K562 (cell line): ENCODE data around the gene TTBK2. TPM values are rescaled to one million over a fixed set of nuclear protein-coding genes. Genes with fewer than 3 reads are reported as not detected.
A peak's percentile ranks its signal among the peaks of the same experiment; 100 is the strongest.

Experiments used
- ATAC-seq: fragments of 200-7000 bp; cut with Tn5 transposase; 3 replicates; pipeline ENCODE4 v1.9.1; 2020; ENCODE audit warnings: moderate library complexity
- BruUV-seq: library from RNA; stranded (reverse); fragments of 400-500 nt; replicated peaks from 2 replicates; lab custom pipeline; 2021; lab: Mats Ljungman, UMichigan
- CTCF ChIA-PET: fragments of 300-600 bp; formaldehyde crosslinking; extraction: SDS; loops from one replicate; lab custom pipeline; 2021; ENCODE audit warnings: low intra/inter-chr PET ratio; lab: Yijun Ruan, JAX
- POLR2A ChIA-PET: fragments of 300-600, 350-650 bp; sonication (Branson Sonifier 250); formaldehyde crosslinking; extraction: SDS; loops from one replicate; lab custom pipeline; 2021; ENCODE audit warnings: antibody characterized with exemption, inconsistent platforms; lab: Yijun Ruan, JAX
- DNase-seq, 4 experiments: peaks; one replicate each; pipeline versions ENCODE4 v3.0.0 to v3.0.0-alpha.2; 2011 to 2018; ENCODE audit warnings: low spot score in 3 of 4, mixed read lengths in 3 of 4; ENCODE audit errors: extremely low read depth in 1 of 4
- FAIRE-seq: peaks from 2 replicates; lab custom pipeline; 2011; peaks lifted over from hg19 to GRCh38; lab: Jason Lieb, UNC
- H2AFZ ChIP-seq: 2 replicates; pipeline ENCODE4 v1.6.0; 2011; ENCODE audit warnings: low read depth, low read length, control low read depth, inconsistent platforms
- H3K27ac ChIP-seq: fragments of 200-600 bp; 3 replicates; pipeline ENCODE4 v1.8.0; 2011; ENCODE audit warnings: low read depth, mild to moderate bottlenecking, control low read depth, inconsistent platforms, low read length, moderate library complexity, mixed read lengths; ENCODE audit errors: extremely low read depth
- H3K27me3 ChIP-seq, 2 experiments: fragments of 300-600 bp in 1 of 2; 2 replicates in 1 of 2; 3 replicates in 1 of 2; pipeline versions ENCODE4 v1.6.0 to v1.8.0; 2011; ENCODE audit warnings: inconsistent platforms in 2 of 2, low read length in 2 of 2, mild to moderate bottlenecking in 1 of 2, mixed read lengths in 1 of 2, moderate library complexity in 1 of 2; ENCODE audit not compliant: control insufficient read depth in 2 of 2, insufficient read depth in 2 of 2
- H3K36me3 ChIP-seq: fragments of 300-600 bp; 3 replicates; pipeline ENCODE4 v1.8.0; 2011; ENCODE audit warnings: mild to moderate bottlenecking, low read length, inconsistent platforms; ENCODE audit not compliant: control insufficient read depth, insufficient read depth
- H3K4me1 ChIP-seq, 2 experiments: fragments of 200-600 bp in 1 of 2; replicated peaks in 1 of 2; 2 replicates in 1 of 2; 3 replicates in 1 of 2; pipeline versions ENCODE4 v1.5.1 to v1.8.0; 2011; ENCODE audit warnings: inconsistent platforms in 2 of 2, low read length in 2 of 2, mild to moderate bottlenecking in 1 of 2, mixed read lengths in 1 of 2, moderate library complexity in 1 of 2; ENCODE audit not compliant: control insufficient read depth in 2 of 2, insufficient read depth in 2 of 2
- H3K4me2 ChIP-seq: 2 replicates; pipeline ENCODE4 v1.6.1; 2011; ENCODE audit warnings: low read length, control low read depth, inconsistent platforms, mixed read lengths; ENCODE audit not compliant: insufficient read depth
- H3K4me3 ChIP-seq: fragments of 200-600 bp; sonication (generic), shearing (Covaris generic); 2 replicates; pipeline ENCODE4 v1.5.1; 2016; ENCODE audit warnings: control low read depth, inconsistent platforms
- H3K79me2 ChIP-seq: fragments of 200-600 bp; 3 replicates; pipeline ENCODE4 v1.8.0; 2011; ENCODE audit warnings: low read length, inconsistent platforms; ENCODE audit not compliant: control insufficient read depth, insufficient read depth
- H3K9ac ChIP-seq, 2 experiments: 2 replicates each; pipeline versions ENCODE4 v1.6.0 to v1.6.1; 2011; ENCODE audit warnings: low read depth in 2 of 2, low read length in 2 of 2, control low read depth in 1 of 2, inconsistent platforms in 1 of 2, mild to moderate bottlenecking in 1 of 2, mixed read lengths in 1 of 2; ENCODE audit not compliant: insufficient read depth in 1 of 2
- H3K9me1 ChIP-seq: one replicate; pipeline ENCODE4 v1.6.0; 2011; ENCODE audit warnings: inconsistent platforms, mild to moderate bottlenecking, low read length, moderate library complexity; ENCODE audit not compliant: control insufficient read depth, insufficient read depth
- H3K9me3 ChIP-seq: replicated peaks from 2 replicates; pipeline ENCODE4 v1.5.1; 2011; ENCODE audit warnings: low read depth, low read length, inconsistent platforms; ENCODE audit not compliant: control insufficient read depth, insufficient read depth
- H4K20me1 ChIP-seq: replicated peaks from 2 replicates; pipeline ENCODE4 v1.6.1; 2011; ENCODE audit warnings: low read length, inconsistent platforms, mixed read lengths; ENCODE audit not compliant: control insufficient read depth, insufficient read depth
- RBM25 ChIP-seq: fragments of 200-400 bp; formaldehyde crosslinking; IDR thresholded peaks from 2 replicates; pipeline ENCODE4 v1.6.1; 2018; ENCODE audit warnings: low read length, low read depth, moderate library complexity; ENCODE audit not compliant: severe bottlenecking
- WGBS: fragments of 100-300 bp; shearing (Covaris generic); methylation state at CpG from one replicate; pipeline ENCODE4 v1.1.6; 2016; ENCODE audit warnings: low coverage, mixed read lengths; ENCODE audit not compliant: insufficient coverage; ENCODE audit errors: missing lambda C conversion rate; 5-methylcytosine and 5-hydroxymethylcytosine counted together
- in situ Hi-C: fragments of 300-500 bp; cut with MboI; formaldehyde crosslinking; loops from 4 replicates; pipeline ENCODE4 v1.15.0; 2018; ENCODE audit warnings: inconsistent platforms, mixed read lengths
- intact Hi-C: fragments of 100-400 bp; cut with micrococcal nuclease; formaldehyde crosslinking; loops from 2 replicates; pipeline ENCODE4 v1.14.2; 2022
- polyA plus RNA-seq, 8 experiments: library from polyadenylated mRNA; depleted of rRNA in 4 of 8; stranded (reverse) in 5 of 8; unstranded in 3 of 8; fragments of >200 nt; fragmentation: Nextera tagmentation in 2 of 8; fragmentation: Illumina TruSeq in 1 of 8; extraction: Ambion mirVana in 2 of 8; extraction: Trizol in 1 of 8; gene quantifications; 2 replicates each; pipeline versions ENCODE4 v1.2.1 to v1.2.3, GENCODE V29; 2011 to 2014; ENCODE audit warnings: inconsistent platforms in 1 of 8, missing spikeins in 1 of 8
- total RNA-seq, 7 experiments: library from RNA; depleted of rRNA in 6 of 7; stranded (reverse); fragments of >200 nt in 6 of 7; fragmentation: Illumina TruSeq in 2 of 7; extraction: Trizol in 2 of 7; gene quantifications; 2 replicates each; pipeline versions ENCODE4 v1.2.1 to v1.2.3, GENCODE V29; 2011 to 2021; ENCODE audit warnings: low replicate concordance in 1 of 7
- TF ChIP-seq, protein P1 (sequence below): sonication (generic); formaldehyde crosslinking; IDR thresholded peaks from 2 replicates; pipeline ENCODE4 v1.8.0; 2022; ENCODE audit warnings: mild to moderate bottlenecking, missing genetic modification reagents

The TTBK2 gene
- total and polyA plus RNA-seq, 9 of the 15 experiments (the other 6 are each of a cell fraction or from before 2014, with no cell fraction given) = 0.89 to 8.0 (median 4.8) TPM

DNA sequence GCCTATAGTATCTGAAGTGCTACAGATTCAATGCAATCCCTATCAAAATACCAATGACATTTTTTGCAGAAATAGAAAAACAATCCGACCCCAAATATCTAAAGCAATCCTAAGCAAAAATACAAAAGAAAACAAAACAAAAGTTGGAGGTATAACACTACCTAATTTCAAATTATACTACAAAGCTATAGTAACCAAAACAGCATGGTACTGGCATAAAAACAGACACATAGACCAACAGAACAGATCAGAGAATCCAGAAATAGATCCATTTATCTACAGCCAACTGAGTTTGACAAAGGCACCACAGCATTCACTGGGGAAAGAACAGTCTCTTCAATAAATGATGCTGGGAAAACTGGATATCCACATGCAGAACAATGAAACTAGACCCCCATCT lies 159.8 kb downstream of the TTBK2 start:
- Histone ChIP-seq H3K27ac (no peak overlapping the region), H3K4me3 (no peak overlapping the region), H3K9me1 (no peaks in the 10 kb centered on the region), H3K4me2 (no peak overlapping the region), H3K9ac (no peak overlapping the region), H3K27me3 (no peaks in the 10 kb centered on the region), H3K4me1 (peaks cover 0 to 2% of the 10 kb centered on the region in 2 experiments; a peak in 2 of 5 replicates), H2AFZ (no peak overlapping the region), H3K9me3 (peaks cover 2% of the 10 kb centered on the region), H4K20me1 (no peaks in the 10 kb centered on the region), H3K79me2 (no peaks in the 10 kb centered on the region), H3K36me3 (no peaks in the 10 kb centered on the region)
- ATAC-seq (no peak), DNase-seq (no peak), FAIRE-seq (no peak)
- no TSS peak for BruUV-seq
- ChIA-PET POLR2A (no interaction called here), CTCF (no interaction called here)
- intact Hi-C loops (no loop called here), in situ Hi-C loops (no loop called here)
- TF ChIP-seq RBM25 = peak; percentile 52
- TF ChIP-seq, protein P1, sequence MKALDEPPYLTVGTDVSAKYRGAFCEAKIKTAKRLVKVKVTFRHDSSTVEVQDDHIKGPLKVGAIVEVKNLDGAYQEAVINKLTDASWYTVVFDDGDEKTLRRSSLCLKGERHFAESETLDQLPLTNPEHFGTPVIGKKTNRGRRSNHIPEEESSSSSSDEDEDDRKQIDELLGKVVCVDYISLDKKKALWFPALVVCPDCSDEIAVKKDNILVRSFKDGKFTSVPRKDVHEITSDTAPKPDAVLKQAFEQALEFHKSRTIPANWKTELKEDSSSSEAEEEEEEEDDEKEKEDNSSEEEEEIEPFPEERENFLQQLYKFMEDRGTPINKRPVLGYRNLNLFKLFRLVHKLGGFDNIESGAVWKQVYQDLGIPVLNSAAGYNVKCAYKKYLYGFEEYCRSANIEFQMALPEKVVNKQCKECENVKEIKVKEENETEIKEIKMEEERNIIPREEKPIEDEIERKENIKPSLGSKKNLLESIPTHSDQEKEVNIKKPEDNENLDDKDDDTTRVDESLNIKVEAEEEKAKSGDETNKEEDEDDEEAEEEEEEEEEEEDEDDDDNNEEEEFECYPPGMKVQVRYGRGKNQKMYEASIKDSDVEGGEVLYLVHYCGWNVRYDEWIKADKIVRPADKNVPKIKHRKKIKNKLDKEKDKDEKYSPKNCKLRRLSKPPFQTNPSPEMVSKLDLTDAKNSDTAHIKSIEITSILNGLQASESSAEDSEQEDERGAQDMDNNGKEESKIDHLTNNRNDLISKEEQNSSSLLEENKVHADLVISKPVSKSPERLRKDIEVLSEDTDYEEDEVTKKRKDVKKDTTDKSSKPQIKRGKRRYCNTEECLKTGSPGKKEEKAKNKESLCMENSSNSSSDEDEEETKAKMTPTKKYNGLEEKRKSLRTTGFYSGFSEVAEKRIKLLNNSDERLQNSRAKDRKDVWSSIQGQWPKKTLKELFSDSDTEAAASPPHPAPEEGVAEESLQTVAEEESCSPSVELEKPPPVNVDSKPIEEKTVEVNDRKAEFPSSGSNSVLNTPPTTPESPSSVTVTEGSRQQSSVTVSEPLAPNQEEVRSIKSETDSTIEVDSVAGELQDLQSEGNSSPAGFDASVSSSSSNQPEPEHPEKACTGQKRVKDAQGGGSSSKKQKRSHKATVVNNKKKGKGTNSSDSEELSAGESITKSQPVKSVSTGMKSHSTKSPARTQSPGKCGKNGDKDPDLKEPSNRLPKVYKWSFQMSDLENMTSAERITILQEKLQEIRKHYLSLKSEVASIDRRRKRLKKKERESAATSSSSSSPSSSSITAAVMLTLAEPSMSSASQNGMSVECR = no peak
- WGBS = 0% methylated on average over 1 of the region's 1 CpG
